H1 (cell line): ENCODE data around the gene IQCC. TPM values are rescaled to one million over a fixed set of nuclear protein-coding genes. Genes with fewer than 3 reads are reported as not detected.

ENCODE experiments used
- CTCF ChIA-PET: fragments of 300-600 bp; sonication (Branson Sonifier 250); formaldehyde crosslinking; loops from one replicate; lab custom pipeline; 2021; ENCODE audit not compliant: partially characterized antibody; lab: Charles Lee
- POLR2A ChIA-PET: fragments of 300-600 bp; sonication (Branson Sonifier 250); formaldehyde crosslinking; loops from one replicate; lab custom pipeline; 2021; ENCODE audit warnings: inconsistent platforms; ENCODE audit not compliant: partially characterized antibody; lab: Charles Lee
- DNase-seq, 2 experiments: peaks; one replicate each; pipeline versions ENCODE4 v3.0.0 to v3.0.0-alpha.2; 2010 to 2022; ENCODE audit warnings: low spot score in 2 of 2, low read depth in 1 of 2, mixed read lengths in 1 of 2
- FAIRE-seq: peaks from 2 replicates; lab custom pipeline; 2011; peaks lifted over from hg19 to GRCh38; lab: Jason Lieb, UNC
- H2AFZ ChIP-seq: 2 replicates; pipeline ENCODE4 v1.8.1; 2012; ENCODE audit warnings: low read length, inconsistent platforms
- H2AK5ac ChIP-seq: 2 replicates; pipeline ENCODE4 v1.6.1; 2013; ENCODE audit warnings: low read depth, low read length
- H2BK120ac ChIP-seq: replicated peaks from 2 replicates; pipeline ENCODE3; 2013; ENCODE audit warnings: low read depth, low read length, inconsistent platforms
- H2BK12ac ChIP-seq: 2 replicates; pipeline ENCODE4 v1.6.1; 2013; ENCODE audit warnings: low read depth, low read length
- H2BK15ac ChIP-seq: 2 replicates; pipeline ENCODE4 v1.6.1; 2013; ENCODE audit warnings: low read length
- H2BK20ac ChIP-seq: 2 replicates; pipeline ENCODE4 v1.6.1; 2013; ENCODE audit warnings: low read length
- H2BK5ac ChIP-seq: 2 replicates; pipeline ENCODE4 v1.6.1; 2013; ENCODE audit warnings: low read depth, low read length
- H3K14ac ChIP-seq: 2 replicates; pipeline ENCODE4 v1.6.1; 2013; ENCODE audit warnings: inconsistent platforms; ENCODE audit not compliant: insufficient read length
- H3K18ac ChIP-seq: 2 replicates; pipeline ENCODE4 v1.6.1; 2013; ENCODE audit warnings: low read length; ENCODE audit errors: extremely low read depth
- H3K23ac ChIP-seq: 2 replicates; pipeline ENCODE4 v1.6.1; 2013; ENCODE audit warnings: inconsistent platforms; ENCODE audit not compliant: insufficient read length
- H3K23me2 ChIP-seq: 2 replicates; pipeline ENCODE4 v1.6.1; 2013; ENCODE audit warnings: low read depth, low read length
- H3K27ac ChIP-seq: 2 replicates; pipeline ENCODE4 v1.6.1; 2011; ENCODE audit warnings: low read depth, low read length, inconsistent platforms
- H3K27me3 ChIP-seq, 4 experiments: replicated peaks in 1 of 4; 1 replicate in 1 of 4; 2 replicates in 3 of 4; pipeline versions ENCODE4 v1.6.1 to v1.8.1; 2011 to 2013; ENCODE audit warnings: low read length in 3 of 4, mild to moderate bottlenecking in 3 of 4, inconsistent platforms in 2 of 4, mixed read lengths in 2 of 4, moderate library complexity in 1 of 4; ENCODE audit not compliant: control insufficient read depth in 3 of 4, insufficient read depth in 3 of 4; ENCODE audit errors: extremely low read depth in 1 of 4
- H3K36me3 ChIP-seq, 4 experiments: 2 replicates each; pipeline versions ENCODE4 v1.6.1 to v1.8.1; 2011 to 2013; ENCODE audit warnings: mild to moderate bottlenecking in 4 of 4, low read length in 3 of 4, moderate library complexity in 2 of 4, control low read depth in 1 of 4, inconsistent platforms in 1 of 4; ENCODE audit not compliant: insufficient read depth in 4 of 4, control insufficient read depth in 2 of 4
- H3K4ac ChIP-seq: replicated peaks from 2 replicates; pipeline ENCODE3; 2013; ENCODE audit warnings: low read length, low read depth, mixed read lengths, inconsistent platforms; ENCODE audit not compliant: insufficient read length
- H3K4me1 ChIP-seq, 4 experiments: replicated peaks in 1 of 4; 1 replicate in 1 of 4; 2 replicates in 3 of 4; pipeline versions ENCODE4 v1.6.1 to v1.8.1; 2011 to 2013; ENCODE audit warnings: low read length in 3 of 4, inconsistent platforms in 2 of 4, mixed read lengths in 1 of 4; ENCODE audit not compliant: insufficient read depth in 4 of 4, control insufficient read depth in 3 of 4
- H3K4me2 ChIP-seq, 2 experiments: 2 replicates each; pipeline versions ENCODE4 v1.6.1 to v1.8.1; 2011 to 2013; ENCODE audit warnings: low read depth in 2 of 2, low read length in 2 of 2, control low read depth in 1 of 2, inconsistent platforms in 1 of 2, mild to moderate bottlenecking in 1 of 2; ENCODE audit not compliant: insufficient read depth in 1 of 2
- H3K4me3 ChIP-seq, 4 experiments: fragments of 200-600, 300-600 bp in 1 of 4; sonication (generic), shearing (Covaris generic), sonication (Bioruptor Twin) in 1 of 4; 2 replicates each; pipeline versions ENCODE4 v1.5.1 to v1.8.1; 2011 to 2016; ENCODE audit warnings: low read length in 4 of 4, low read depth in 3 of 4, control low read depth in 2 of 4, inconsistent platforms in 2 of 4, mild to moderate bottlenecking in 2 of 4, mixed read lengths in 1 of 4, moderate library complexity in 1 of 4; ENCODE audit not compliant: insufficient read depth in 2 of 4; ENCODE audit errors: extremely low read depth in 1 of 4
- H3K56ac ChIP-seq: replicated peaks from 2 replicates; pipeline ENCODE3; 2013; ENCODE audit warnings: low read depth, mild to moderate bottlenecking, mixed read lengths, low read length, inconsistent platforms; ENCODE audit not compliant: insufficient read length
- H3K79me1 ChIP-seq: 2 replicates; pipeline ENCODE4 v1.6.1; 2013; ENCODE audit warnings: low read depth, low read length, control low read depth
- H3K79me2 ChIP-seq, 2 experiments: 2 replicates each; pipeline versions ENCODE4 v1.6.1 to v1.8.1; 2012 to 2013; ENCODE audit warnings: low read length in 2 of 2, mild to moderate bottlenecking in 2 of 2, inconsistent platforms in 1 of 2; ENCODE audit not compliant: insufficient read depth in 2 of 2, control insufficient read depth in 1 of 2
- H3K9ac ChIP-seq, 4 experiments: replicated peaks in 1 of 4; 1 replicate in 1 of 4; 2 replicates in 3 of 4; pipeline versions ENCODE4 v1.6.1 to v1.8.1; 2011 to 2013; ENCODE audit warnings: low read depth in 3 of 4, low read length in 3 of 4, control low read depth in 2 of 4, mild to moderate bottlenecking in 2 of 4, moderate library complexity in 2 of 4, inconsistent platforms in 1 of 4; ENCODE audit errors: extremely low read depth in 1 of 4
- H3K9me3 ChIP-seq, 2 experiments: 2 replicates each; pipeline versions ENCODE4 v1.6.1 to v1.8.1; 2012 to 2013; ENCODE audit warnings: mild to moderate bottlenecking in 2 of 2, moderate library complexity in 2 of 2, control low read depth in 1 of 2, inconsistent platforms in 1 of 2, low read depth in 1 of 2, low read length in 1 of 2, mixed read lengths in 1 of 2; ENCODE audit not compliant: insufficient read depth in 2 of 2
- H4K20me1 ChIP-seq, 2 experiments: replicated peaks in 1 of 2; 2 replicates each; pipeline versions ENCODE3 to v1.8.1; 2011 to 2013; ENCODE audit warnings: inconsistent platforms in 2 of 2, low read length in 2 of 2, mild to moderate bottlenecking in 1 of 2; ENCODE audit not compliant: insufficient read depth in 2 of 2, control insufficient read depth in 1 of 2
- H4K5ac ChIP-seq: 2 replicates; pipeline ENCODE4 v1.6.1; 2013; ENCODE audit warnings: low read length, low read depth, mixed read lengths, inconsistent platforms; ENCODE audit not compliant: insufficient read length
- H4K8ac ChIP-seq: 2 replicates; pipeline ENCODE4 v1.8.0; 2013; ENCODE audit warnings: mild to moderate bottlenecking, moderate library complexity, low read length, inconsistent platforms; ENCODE audit not compliant: insufficient read depth; ENCODE audit errors: extremely low read depth
- H4K91ac ChIP-seq: replicated peaks from 2 replicates; pipeline ENCODE3; 2013; ENCODE audit warnings: low read length, mixed read lengths, inconsistent platforms; ENCODE audit not compliant: insufficient read length
- ATF3 ChIP-seq: IDR thresholded peaks from 2 replicates; pipeline ENCODE4 v1.6.1; 2011; ENCODE audit warnings: low read depth, mild to moderate bottlenecking, low read length; ENCODE audit not compliant: insufficient read depth
- CTBP2 ChIP-seq: IDR thresholded peaks from 2 replicates; pipeline ENCODE4 v1.7.0; 2011; ENCODE audit warnings: borderline replicate concordance, mild to moderate bottlenecking, moderate library complexity, mixed read lengths, low read length; ENCODE audit not compliant: insufficient read depth, insufficient read length
- CTCF ChIP-seq, 3 experiments: IDR thresholded peaks; 1 replicate in 2 of 3; 2 replicates in 1 of 3; pipeline versions ENCODE4 v1.5.1 to v1.6.1; 2011; ENCODE audit warnings: low read length in 3 of 3, mild to moderate bottlenecking in 3 of 3, inconsistent platforms in 2 of 3, low read depth in 1 of 3, moderate library complexity in 1 of 3; ENCODE audit not compliant: insufficient read depth in 1 of 3; ENCODE audit errors: control extremely low read depth in 1 of 3
- TCF12 ChIP-seq: IDR thresholded peaks from 2 replicates; pipeline ENCODE4 v1.6.1; 2011; ENCODE audit warnings: low read depth, mild to moderate bottlenecking, low read length
- WGBS, 2 experiments: shearing (Covaris generic) in 1 of 2; methylation state at CpG; one replicate each; pipeline versions ENCODE4 v1.1.6 to v1.1.7; 2013 to 2015; ENCODE audit warnings: low lambda C conversion rate in 2 of 2, mixed read lengths in 2 of 2, inconsistent platforms in 1 of 2, low coverage in 1 of 2, missing lambda C conversion rate in 1 of 2; ENCODE audit not compliant: insufficient replicate concordance in 2 of 2, insufficient coverage in 1 of 2, insufficient read length in 1 of 2; ENCODE audit errors: extremely low coverage in 1 of 2, missing lambda C conversion rate in 1 of 2; 5-methylcytosine and 5-hydroxymethylcytosine counted together
- polyA plus RNA-seq, 7 experiments: library from polyadenylated mRNA; depleted of rRNA in 3 of 7; stranded (reverse) in 5 of 7; unstranded in 2 of 7; fragments of >200 nt in 5 of 7; fragments of 200-250 nt in 2 of 7; gene quantifications; 1 replicate in 5 of 7; 2 replicates in 1 of 7; 4 replicates in 1 of 7; pipeline versions ENCODE4 v1.2.1 to v1.2.3, GENCODE V29; 2011 to 2013; ENCODE audit warnings: missing spikeins in 2 of 7, mixed read lengths in 2 of 7
- total RNA-seq: library from RNA; stranded (reverse); fragmentation: NEBNext Ultra II Directional; extraction: Animal tissue kit (Norgen Biotek cat#: 25700); gene quantifications from 2 replicates; pipeline ENCODE4 v1.2.1, GENCODE V29; 2021

IQCC gene
- total and polyA plus RNA-seq, 2 of the 8 experiments (the other 6 are each of a cell fraction or from before 2014, with no cell fraction given) = 2.5 to 4.2 TPM

GRCh38 chr1:32239337-32239736, 33.9 kb downstream of the IQCC start:
- H4K8ac ChIP-seq = no peak overlapping the region
- H3K36me3 ChIP-seq = peaks cover 2 to 5% (median 4%) of the 10 kb centered on the region in 4 experiments; a peak in 5 of 8 replicates
- WGBS, 2 experiments = 31% methylated on average over 4 of the region's 4 CpGs; no CpG with 5 or more reads in 1 of the 2 experiments
- H3K23ac ChIP-seq = no peak overlapping the region
- no peak overlapping the region for H2BK120ac ChIP-seq
- POLR2A ChIA-PET = interaction anchor here (0.8 to 9.1 kb wide), 21 partner anchors 10 to 166 kb away, joined by 3 to 73 read pairs (median 6); partner anchors contain the start of genes CCDC28B, EIF3I, LCK and MARCKSL1
- peaks cover 2% of the 10 kb centered on the region; the same call in 1 of the 2 replicates for H3K79me1 ChIP-seq
- FAIRE-seq = no peak
- H3K9me3 ChIP-seq = no peaks in the 10 kb centered on the region
- no peak overlapping the region for H3K27ac ChIP-seq
- no peak overlapping the region for H4K5ac ChIP-seq
- H3K4me2 ChIP-seq = peak overlapping the region; percentile 84 to 92
- peak overlapping the region; percentile 65 to 91 (median 68) for H3K4me3 ChIP-seq
- H3K23me2 ChIP-seq = peaks cover 16% of the 10 kb centered on the region
- H2BK12ac ChIP-seq = 0 out of 2 replicates have a peak overlapping the region, but pooled peaks have one; percentile 95
- CTCF ChIA-PET = interaction anchor here (0.5 to 7.3 kb wide), 15 partner anchors 8 to 94 kb away, joined by 3 to 70 read pairs (median 4); partner anchors contain the start of genes FAM167B, IQCC and LCK
- H3K9ac ChIP-seq = peak overlapping the region; percentile 58 to 79 (median 68)
- no peak overlapping the region for H3K56ac ChIP-seq
- peak overlapping the region; percentile 99; the same call in 1 of the 2 replicates for H3K18ac ChIP-seq
- peaks cover 0 to 3% of the 10 kb centered on the region in 2 experiments for H4K20me1 ChIP-seq
- DNase-seq = no peak
- H2AFZ ChIP-seq = no peak overlapping the region
- H3K27me3 ChIP-seq = no peaks in the 10 kb centered on the region; a peak in 1 of 7 replicates
- no peak overlapping the region for H3K14ac ChIP-seq
- H4K91ac ChIP-seq = no peak overlapping the region
- TF ChIP-seq CTCF (IDR thresholded peaks at IDR 0.05; ENCODE audit: control extremely low read depth in 1 of 3, insufficient read depth in 1 of 3, low read depth in 1 of 3, low read length in 3 of 3) (peak in 1 of 3 experiments; percentile 22; a peak in 2 of 4 replicates), TCF12 (0 out of 2 replicates have a peak, but pooled peaks have one; percentile 56), ATF3 (no peak), CTBP2 (peak; percentile 5)
- no peak overlapping the region for H2AK5ac ChIP-seq
- H2BK20ac ChIP-seq = no peak overlapping the region
- peaks cover 0 to 7% (median 3%) of the 10 kb centered on the region in 4 experiments; a peak in 3 of 7 replicates for H3K4me1 ChIP-seq
- H3K4ac ChIP-seq = no peak overlapping the region
- no peak overlapping the region; the same call in 1 of the 2 replicates for H2BK15ac ChIP-seq
- H2BK5ac ChIP-seq = peak overlapping the region; percentile 96
- H3K79me2 ChIP-seq = no peaks in the 10 kb centered on the region
